NOMO-1 treated with dmso at 0.1 percent for 144 hours (cell line): ENCODE measurements around the gene C1QTNF8.
"Not testable (repeated sequence)": the region's sequence is repeated elsewhere in the genome, so short reads cannot be mapped to it uniquely, and the experiment has no call there.

ENCODE experiments used
- DNase-seq: peaks from one replicate; lab custom pipeline; 2025; ENCODE audit not compliant: unreplicated experiment; lab: John Stamatoyannopoulos, UW

C1QTNF8 gene

DNA sequence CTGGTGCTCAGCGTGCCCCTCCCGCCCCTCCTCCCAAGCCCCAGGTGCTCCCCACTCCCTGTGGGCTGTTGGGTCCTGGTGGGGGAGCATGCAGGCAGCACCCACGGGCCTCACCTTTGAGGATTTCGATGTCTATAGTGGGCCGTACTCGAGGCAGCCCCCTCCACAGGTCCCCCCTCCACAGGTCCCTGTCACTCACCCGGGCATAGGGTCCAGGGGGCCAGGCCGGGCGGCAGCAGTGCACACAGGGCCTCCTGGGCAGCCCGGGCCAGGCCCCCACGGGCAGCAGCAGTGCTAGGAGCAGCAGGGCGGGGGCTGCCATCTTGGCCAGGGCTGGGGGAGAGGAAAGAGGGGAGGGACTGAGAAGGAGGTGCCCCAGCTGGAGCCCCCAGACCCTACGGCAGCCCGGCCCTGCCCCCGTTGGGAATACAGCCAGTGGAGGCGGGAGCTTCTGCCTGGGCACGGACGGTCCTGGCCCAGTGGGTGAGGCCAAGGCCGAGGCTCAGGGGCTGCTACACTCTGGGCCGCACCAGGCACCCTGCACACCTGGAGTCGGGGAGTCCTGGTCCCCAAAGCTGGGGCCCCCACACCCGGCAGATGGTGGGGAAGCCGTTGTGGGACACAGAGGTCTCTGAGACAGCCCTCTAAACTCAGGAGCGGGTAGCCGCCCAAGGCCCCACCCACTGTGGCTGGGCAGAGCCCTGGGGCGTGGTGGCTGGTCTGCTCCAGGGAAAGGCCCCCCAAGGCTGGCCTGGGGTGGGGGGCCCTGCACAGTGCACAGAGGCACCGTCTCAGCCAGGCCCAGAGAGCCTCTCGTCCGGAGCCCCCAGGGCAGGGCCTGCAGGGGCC, 1.2 kb downstream of the C1QTNF8 start:
- DNase-seq, result no peak

DNA sequence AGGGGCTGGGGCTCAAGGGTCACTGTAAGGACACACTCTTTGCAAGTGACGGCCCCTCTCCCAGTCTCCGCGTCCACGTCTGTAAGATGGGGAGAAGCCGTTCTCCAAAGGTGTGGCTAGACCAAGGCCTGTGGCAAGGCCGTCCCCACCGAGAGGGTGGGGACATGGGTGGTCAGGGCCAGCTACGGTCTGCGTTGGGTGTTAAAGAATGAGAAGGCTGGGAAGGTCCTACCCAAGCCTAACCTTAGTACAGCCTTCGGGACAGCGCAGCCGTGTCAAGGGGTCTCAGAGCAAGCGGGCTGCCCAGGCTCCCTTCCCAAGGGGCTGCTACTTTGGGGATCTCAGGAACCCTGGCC, 1.9 kb downstream of the C1QTNF8 start:
- no peak for DNase-seq

DNA sequence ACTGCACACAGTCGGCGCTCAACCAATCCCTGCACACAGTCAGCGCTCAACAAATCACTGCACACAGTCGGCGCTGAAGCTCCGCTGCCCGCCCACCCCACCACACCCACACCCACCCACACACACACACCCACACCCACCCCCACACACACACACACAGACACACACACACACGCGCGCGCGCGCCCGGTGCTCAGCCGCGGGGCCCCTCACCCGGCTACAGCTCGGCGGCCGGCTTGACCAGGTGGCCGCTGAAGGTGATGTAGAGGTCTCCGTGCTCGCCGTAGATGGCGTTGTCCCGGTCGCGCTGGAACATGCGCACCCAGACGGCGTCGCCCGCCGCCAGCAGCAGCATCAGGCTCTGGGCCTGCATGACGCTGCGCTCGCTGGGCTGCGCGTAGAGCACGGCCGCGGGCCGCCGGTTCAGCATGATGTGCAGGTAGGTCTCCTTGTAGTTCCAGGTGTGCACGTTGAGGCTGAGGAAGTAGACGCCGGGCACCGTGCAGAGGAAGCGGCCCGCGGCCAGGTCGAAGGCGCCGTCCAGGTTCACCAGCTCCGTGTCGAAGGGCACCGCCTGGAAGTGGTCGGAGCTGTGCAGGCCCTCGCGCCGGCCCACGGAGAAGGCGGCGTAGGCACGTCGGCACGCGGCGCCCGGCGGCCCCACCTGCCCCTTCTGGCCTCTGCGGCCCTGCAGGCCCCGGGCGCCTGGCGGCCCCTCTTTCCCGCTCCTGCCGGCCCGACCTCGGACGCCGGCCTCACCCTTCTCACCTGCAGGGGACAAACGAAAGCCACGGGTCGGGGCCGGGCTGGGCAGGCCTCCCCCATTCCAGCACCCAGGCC, 2.5 kb downstream of the C1QTNF8 start:
- no peak for DNase-seq

DNA sequence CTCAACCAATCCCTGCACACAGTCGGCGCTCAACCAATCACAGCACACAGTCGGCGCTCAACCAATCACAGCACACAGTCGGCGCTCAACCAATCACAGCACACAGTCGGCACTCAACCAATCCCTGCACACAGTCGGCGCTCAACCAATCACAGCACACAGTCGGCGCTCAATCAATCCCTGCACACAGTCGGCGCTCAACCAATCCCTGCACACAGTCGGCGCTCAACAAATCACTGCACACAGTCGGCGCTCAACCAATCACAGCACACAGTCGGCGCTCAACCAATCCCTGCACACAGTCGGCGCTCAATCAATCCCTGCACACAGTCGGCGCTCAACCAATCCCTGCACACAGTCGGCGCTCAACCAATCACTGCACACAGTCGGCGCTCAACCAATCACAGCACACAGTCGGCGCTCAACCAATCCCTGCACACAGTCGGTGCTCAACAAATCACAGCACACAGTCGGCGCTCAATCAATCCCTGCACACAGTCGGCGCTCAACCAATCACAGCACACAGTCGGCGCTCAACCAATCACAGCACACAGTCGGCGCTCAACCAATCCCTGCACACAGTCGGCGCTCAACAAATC, 3.3 kb downstream of the C1QTNF8 start:
- not testable (repeated sequence) for DNase-seq

DNA sequence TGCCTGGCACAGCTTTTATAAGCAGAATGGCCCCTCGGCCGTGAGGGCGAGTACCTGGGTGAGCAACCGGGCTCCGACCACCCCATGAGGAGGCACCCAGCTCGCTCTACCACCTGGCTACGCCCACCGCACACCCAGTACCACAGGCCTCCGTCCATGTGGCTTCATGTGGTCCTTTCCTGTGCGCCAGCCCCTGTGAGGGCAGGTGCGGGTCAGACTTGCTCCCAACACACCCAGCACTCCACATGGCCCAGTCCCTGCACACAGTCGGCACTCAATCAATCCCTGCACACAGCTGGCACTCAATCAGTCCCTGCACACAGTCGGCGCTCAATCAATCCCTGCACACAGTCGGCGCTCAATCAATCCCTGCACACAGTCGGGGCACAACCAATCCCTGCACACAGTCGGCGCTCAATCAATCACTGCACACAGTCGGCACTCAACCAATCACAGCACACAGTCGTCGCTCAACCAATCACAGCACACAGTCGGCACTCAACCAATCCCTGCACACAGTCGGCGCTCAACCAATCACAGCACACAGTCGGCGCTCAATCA, 4.0 kb downstream of the C1QTNF8 start:
- no peak for DNase-seq

DNA sequence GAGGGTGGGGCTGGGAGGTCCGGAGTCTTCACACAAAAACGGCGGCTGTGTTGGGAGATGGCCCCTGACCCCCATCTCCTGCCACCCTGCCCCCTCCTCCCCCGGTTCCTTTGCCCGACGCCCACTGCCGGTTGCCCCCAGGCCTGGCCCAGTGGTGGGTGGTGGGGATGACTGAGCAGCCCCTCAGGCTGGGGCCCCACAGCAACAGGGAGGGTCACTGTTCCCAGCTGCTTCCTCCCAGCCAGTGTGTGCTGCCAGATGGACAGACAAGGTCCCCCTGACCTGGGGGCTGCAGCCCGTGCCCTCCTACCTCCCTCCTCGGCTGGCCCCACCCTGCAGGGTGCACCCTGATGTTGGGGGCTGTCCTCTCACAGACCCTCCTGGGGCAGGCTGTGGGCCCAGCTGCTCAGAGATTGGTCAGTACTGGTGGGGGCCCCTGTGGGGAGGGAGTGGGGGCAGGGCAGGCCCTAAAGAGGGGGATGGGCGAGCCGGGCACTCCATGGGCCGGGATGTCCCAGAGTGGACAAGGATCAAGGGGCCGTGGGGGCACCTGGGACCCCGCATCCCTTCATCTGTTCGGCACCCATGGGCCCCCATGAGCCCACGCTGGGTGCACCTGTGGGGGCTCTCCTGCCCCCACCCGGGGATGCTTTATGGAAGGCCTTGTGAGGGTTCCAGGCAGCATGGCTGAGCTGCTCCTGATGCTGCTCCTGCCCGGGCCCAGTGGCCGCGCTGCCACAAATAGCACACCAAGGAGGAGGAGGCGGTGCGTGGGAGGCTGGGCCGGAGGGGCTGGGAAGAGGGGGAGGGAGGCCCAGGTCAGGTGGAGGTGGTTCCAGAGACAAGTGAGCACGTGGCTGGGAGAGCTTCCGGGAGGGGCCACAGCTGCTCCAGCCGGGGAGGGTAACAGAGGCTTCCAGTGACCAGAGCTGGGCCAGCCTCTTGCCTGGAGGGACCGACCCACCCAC, 5.1 kb downstream of the C1QTNF8 start:
- no peak for DNase-seq

DNA sequence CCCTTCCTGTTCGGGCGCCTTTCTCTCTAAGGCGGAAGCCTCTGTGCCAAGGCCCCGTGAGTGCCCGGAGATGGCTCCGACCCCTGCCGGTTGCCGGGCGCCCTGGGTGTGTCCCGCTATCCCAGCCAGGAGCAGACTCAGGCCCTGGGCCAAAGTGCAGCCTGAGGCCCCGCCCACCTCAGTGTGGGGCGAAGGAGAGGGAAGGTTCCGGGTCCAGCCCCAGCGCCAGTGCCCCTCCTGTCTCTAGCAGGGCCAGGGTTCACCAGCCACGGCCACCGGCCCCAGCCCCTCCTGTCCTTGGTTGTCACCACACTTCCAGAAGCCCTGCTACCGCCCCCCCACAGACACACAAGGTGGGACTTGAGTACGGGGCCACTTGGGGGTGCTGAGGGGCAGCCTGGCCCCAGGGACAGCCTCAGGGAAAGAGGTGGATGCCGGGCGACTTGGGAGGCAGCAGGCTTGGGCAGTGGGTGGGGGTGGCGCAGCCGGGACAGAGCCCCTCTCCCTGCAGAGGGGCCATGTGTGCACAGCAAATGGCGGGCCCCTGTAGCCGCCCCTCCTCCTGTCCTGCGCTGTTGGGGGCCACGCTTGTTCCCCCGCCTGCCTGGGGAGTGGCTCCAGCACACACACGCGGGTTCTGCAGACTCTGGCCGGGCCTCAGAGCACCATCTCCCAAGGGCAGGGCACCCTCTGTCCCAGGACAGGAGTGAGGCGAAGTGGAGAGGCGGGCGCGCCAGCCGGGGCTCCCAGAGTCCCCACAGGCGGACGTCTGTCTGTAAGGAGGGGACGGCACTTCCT, 6.0 kb downstream of the C1QTNF8 start:
- no peak for DNase-seq

DNA sequence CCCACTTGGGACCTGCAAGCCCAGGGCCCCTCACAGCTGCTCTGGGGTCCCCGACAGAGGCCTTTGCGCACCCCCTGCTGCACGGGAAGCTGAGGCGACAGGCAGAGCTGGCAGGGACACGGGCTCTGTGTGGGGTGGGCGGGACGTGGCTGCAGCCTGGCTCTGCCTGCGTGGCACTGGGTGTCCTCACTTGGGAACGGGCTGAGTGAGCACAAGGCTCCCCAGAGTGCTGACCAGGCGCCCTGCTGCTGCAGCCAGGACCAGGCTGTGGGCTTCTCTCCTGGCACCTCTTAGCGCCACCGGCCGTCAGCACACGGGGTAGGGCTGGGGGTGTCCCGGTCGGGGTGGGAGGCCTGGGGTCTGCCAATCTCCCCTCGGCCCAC, 6.6 kb downstream of the C1QTNF8 start:
- DNase-seq, result no peak

DNA sequence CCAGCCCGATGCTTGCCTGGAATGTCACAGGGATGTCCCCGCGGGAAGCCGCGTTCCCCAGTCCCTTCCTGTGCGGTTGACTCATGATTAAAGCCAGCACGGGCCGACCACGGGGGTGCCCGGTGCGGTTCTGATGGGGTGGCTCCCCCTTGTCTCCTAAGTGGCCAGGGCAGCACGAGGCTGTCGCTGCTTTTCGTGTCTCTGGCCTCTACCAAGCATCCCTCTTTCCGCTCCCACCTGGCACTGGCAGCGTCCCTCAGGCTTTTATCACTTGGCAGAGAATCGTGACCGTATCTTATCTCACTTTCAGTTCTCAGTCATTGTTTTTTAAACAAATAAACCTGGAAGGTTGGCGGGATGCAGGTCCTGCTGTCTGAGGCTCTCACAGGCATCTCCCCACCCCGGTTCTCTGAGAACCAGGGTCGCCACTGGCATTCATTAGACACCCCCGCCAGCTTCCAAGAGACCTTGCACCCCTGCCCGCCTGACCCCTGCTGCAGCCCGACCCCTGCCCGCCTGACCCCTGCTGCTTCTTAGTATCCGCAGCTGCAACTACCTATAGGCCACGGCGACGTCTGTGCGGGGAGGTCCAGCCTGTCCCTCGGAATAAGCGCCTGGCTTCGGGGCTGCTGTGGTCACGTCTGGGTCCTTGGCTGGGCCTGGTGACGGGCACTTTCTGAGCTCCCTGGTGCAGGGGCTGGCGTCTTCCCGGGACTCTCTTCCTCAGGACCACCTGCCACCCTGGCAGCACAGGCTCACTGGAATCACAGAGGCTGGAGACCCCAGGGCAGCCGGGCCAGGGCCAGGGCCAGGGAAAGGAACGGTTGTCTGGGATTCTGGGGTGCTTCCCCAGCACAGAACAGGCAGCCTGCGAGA, 7.5 kb downstream of the C1QTNF8 start:
- no peak for DNase-seq

DNA sequence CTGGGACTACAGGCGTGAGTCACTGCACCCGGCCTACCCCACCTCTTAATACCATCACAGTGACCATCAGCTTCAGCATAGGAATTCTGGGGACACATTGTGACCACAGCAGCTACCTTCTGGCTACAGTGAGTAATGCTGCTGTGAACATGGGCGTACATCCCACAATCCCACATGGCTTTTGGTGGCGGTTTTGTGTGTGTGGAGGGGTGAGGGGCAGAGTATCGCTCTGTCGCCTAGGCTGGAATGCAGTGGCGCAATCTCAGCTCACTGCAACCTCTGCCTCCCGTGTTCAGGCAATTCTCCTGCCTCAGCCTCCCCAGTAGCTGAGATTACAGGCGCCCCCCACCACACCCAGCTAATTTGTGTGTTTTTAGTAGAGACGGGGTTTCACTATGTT, 9.6 kb downstream of the C1QTNF8 start:
- not testable (repeated sequence) for DNase-seq

DNA sequence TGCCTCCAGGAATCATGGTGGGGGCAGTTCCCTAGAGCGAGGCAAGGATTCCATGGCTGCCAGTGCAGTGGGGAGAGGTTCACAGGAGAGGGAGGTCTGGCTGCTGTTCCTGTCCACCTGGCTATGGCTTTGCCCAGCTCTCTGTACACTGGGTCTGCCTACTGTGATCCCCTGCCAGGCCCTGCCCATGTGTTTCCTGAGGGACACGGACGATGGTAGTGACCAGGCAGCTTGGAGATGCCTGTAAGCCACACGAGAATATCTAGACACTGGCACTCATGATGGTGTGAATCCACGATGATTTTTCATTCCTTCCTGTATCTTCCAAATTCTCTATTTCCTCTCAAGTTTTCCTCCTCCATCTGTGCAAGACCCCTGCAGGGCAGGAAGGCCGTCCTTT, 11.1 kb downstream of the C1QTNF8 start:
- no peak for DNase-seq

DNA sequence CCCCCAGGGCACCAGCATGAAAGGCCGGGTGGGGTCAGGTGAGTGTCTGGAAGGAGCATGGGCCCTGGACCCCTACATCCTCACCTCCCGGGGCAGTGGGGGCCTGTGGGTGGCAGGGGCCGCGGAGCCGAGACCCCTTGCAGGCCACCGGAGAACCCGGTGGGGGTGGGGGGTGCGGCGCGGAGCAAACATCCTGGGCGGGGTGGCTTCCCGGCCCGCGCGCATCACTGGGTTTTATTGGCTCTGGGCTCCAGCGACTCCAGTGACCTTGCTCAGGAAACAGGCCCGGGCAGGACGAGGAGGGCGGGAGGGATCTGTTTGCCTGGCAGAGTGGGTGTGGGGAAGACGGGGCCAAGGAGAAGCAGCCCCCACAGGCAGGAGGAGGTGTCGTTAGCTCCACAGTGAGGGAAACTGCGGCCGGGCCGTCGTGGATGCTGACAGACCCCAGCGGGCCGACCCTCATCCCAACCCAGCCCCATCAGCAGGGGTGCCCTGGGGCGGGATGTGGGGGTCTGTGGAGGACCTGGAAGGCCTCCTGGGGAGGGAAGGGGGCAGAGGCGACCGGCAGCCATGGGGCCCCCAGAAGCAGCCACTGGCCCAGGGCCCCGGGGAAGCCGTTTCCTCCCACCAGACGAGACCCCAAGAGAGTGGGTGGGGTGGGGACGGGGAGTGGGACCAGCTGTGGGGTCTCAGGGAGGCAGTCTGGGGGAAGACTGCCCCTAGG, 12.9 kb downstream of the C1QTNF8 start:
- no peak for DNase-seq

DNA sequence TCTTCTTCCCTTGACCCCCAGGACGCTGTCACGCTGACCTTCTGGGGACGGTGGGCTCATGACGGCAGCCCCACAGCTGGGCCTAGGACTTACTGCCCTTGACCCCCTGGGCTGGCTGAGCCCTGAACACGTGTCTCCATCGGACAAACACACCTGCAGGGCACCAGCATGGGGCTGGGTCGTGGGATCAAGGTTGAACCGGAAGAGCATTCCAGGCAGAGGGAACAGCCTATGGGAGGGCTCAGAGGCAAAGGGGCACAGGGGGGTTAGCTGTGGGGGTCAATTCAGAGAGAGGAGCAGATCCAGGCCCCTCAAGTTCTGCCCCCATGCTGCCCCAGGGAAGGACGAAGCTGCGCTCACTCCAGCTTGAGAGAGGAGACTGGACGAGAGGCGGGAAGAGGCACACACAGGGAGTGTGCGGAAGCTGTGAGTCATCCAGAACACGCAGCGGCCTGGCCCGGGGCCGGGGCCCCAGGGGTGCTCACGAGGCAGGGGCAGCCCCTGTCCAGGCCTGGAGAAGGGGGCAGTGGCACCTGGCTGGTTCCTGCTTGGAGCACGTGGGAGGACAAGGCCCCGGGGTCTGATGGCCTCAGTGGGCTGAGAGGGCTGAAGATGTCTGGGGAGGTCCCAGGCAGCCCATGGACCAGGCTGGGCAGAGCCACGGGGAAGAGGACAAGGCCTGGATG, 13.6 kb downstream of the C1QTNF8 start:
- DNase-seq, result no peak

DNA sequence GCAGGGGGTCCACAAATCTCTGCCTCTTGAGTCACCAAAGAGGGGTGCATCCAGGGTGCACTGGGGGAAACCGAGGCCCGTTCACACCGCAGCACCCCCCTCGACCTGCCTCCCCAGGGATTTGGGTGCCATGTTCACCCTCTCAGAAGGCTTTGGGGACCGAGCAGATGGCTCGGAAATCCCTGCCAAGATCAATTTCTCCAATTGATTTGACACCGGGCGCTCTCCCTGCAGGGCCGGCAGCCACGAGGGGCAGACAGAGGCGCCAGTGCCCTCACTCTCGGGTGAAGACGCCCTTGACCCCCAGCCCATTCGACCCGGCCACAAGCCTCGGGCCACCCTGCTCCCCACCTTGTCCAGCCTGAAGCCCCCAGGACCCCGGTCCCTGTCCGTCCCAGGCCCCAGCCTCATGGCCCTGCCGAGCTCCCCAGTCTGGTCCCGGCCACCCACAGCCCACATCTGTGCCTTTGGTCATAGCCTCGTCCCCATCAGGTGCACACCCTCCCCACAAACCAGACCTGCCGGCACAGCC, 14.2 kb downstream of the C1QTNF8 start:
- no peak for DNase-seq

DNA sequence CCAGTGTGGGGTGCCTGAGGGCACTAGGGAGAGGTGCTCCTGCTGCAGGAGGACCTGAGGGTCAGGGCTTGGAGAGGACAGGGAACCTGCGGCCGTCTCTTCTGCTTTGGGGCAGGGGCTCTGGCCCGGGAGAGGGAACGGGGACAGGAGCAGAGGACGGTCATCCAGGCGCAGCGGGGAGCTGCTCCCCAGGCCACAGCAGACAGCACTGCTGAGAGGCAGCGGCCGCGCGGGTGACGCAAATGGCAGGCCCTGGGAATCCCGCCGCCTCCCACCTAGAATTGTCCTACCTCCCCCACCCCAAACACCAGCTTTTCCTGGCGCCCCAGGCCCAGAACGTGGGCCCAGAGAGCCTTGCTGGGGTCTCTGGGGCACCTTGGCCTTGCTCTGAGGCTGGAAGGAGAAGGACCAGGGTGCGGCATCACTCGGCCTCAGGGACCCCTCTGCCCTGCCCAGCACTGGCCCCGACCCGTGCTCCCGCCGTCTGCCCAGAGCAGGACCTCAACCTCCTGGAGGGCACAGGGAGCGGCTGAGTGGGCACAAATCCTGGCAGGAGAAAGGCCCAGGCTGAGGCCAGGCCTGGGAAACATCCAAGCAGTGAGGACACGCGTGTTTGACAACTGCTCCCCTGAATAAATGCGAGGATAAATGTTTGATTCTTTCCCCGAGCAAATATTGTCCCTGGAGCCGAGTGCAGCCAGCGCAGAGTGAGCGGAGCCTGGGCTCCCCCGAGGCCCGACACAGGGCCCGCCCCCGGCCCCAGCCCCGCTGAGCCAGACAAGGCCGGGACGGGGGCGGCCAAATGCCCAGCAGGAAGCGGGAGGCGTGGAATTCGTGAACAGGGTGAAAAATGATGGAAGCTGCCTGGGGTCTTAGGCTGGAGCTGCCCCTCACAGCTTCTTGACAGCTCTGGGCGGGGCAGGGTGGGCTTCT, 15.0 kb downstream of the C1QTNF8 start:
- no peak for DNase-seq
